ENCODE results near the gene RABGAP1L. TPM values are rescaled to one million over a fixed set of nuclear protein-coding genes. Genes with fewer than 3 reads are reported as not detected.

The RABGAP1L gene
- total RNA-seq, 1 donor from 2014 or later: 114 TPM

- DNase-seq (ENCODE audit: low spot score): no peak
Observed at GRCh38 chr1:174197088-174197487, 37.8 kb downstream of the RABGAP1L start.

- DNase-seq (ENCODE audit: low spot score): no peak
Observed at GRCh38 chr1:174197547-174197946, 38.2 kb downstream of the RABGAP1L start.

GRCh38 chr1:174198202-174198601, 38.9 kb downstream of the RABGAP1L start:
- DNase-seq (ENCODE audit: low spot score): no peak

- DNase-seq (ENCODE audit: low spot score): no peak
Observed at GRCh38 chr1:174200746-174201145, 41.4 kb downstream of the RABGAP1L start.

GRCh38 chr1:174204697-174205308, 45.5 kb downstream of the RABGAP1L start:
- no peak for DNase-seq (ENCODE audit: low spot score)

- DNase-seq (ENCODE audit: low spot score): no peak
Observed at GRCh38 chr1:174206148-174206836, 47.0 kb downstream of the RABGAP1L start.

GRCh38 chr1:174209347-174210187, 50.2 kb downstream of the RABGAP1L start:
- DNase-seq (ENCODE audit: low spot score): no peak

- no peak for DNase-seq (ENCODE audit: low spot score)
Observed at GRCh38 chr1:174211486-174211885, 52.2 kb downstream of the RABGAP1L start.

- no peak for DNase-seq (ENCODE audit: low spot score)
Observed at GRCh38 chr1:174215766-174216165, 56.4 kb downstream of the RABGAP1L start.

GRCh38 chr1:174217248-174217647, 57.9 kb downstream of the RABGAP1L start:
- DNase-seq (ENCODE audit: low spot score): no peak

GRCh38 chr1:174217787-174218574, 58.7 kb downstream of the RABGAP1L start:
- no peak for DNase-seq (ENCODE audit: low spot score)

GRCh38 chr1:174218983-174219382, 59.7 kb downstream of the RABGAP1L start:
- no peak for DNase-seq (ENCODE audit: low spot score)

GRCh38 chr1:174219606-174220370, 60.5 kb downstream of the RABGAP1L start:
- no peak for DNase-seq (ENCODE audit: low spot score)

- no peak for DNase-seq (ENCODE audit: low spot score)
Observed at GRCh38 chr1:174221681-174222080, 62.4 kb downstream of the RABGAP1L start.

GRCh38 chr1:174222166-174222949, 63.0 kb downstream of the RABGAP1L start:
- DNase-seq (ENCODE audit: low spot score): no peak

- no peak for DNase-seq (ENCODE audit: low spot score)
Observed at GRCh38 chr1:174224641-174225040, 65.3 kb downstream of the RABGAP1L start.

GRCh38 chr1:174225499-174226204, 66.3 kb downstream of the RABGAP1L start:
- no peak for DNase-seq (ENCODE audit: low spot score)

- DNase-seq (ENCODE audit: low spot score): no peak
Observed at GRCh38 chr1:174230399-174230798, 71.1 kb downstream of the RABGAP1L start.

GRCh38 chr1:174232761-174233160, 73.4 kb downstream of the RABGAP1L start:
- DNase-seq (ENCODE audit: low spot score): no peak
